ENCODE results near the gene MTMR8.

The MTMR8 gene

GRCh38 chrX:64313624-64314023 lies 81.6 kb downstream of the MTMR8 start:
- Histone ChIP-seq H3K27ac (ENCODE audit: low read depth, low read length) (no peak overlapping the region), H3K9ac (ENCODE audit: low read depth, low read length) (no peak overlapping the region), H3K36me3 (ENCODE audit: control insufficient read depth, insufficient read depth, low read length) (no peaks in the 10 kb centered on the region), H3K4me1 (ENCODE audit: control insufficient read depth, insufficient read depth, low read length) (no peaks in the 10 kb centered on the region), H3K4me3 (ENCODE audit: low read depth, low read length) (no peak overlapping the region), H3K9me3 (ENCODE audit: control insufficient read depth, insufficient read depth, low read length) (peaks cover 66% of the 10 kb centered on the region), H3K27me3 (ENCODE audit: control insufficient read depth, insufficient read depth, low read length) (no peaks in the 10 kb centered on the region)

- Histone ChIP-seq H3K27me3 (ENCODE audit: control insufficient read depth, insufficient read depth, low read length) (no peaks in the 10 kb centered on the region), H3K4me1 (ENCODE audit: control insufficient read depth, insufficient read depth, low read length) (no peaks in the 10 kb centered on the region), H3K27ac (ENCODE audit: low read depth, low read length) (no peak overlapping the region), H3K4me3 (ENCODE audit: low read depth, low read length) (no peak overlapping the region), H3K9ac (ENCODE audit: low read depth, low read length) (no peak overlapping the region), H3K36me3 (ENCODE audit: control insufficient read depth, insufficient read depth, low read length) (no peaks in the 10 kb centered on the region), H3K9me3 (ENCODE audit: control insufficient read depth, insufficient read depth, low read length) (peaks cover 61% of the 10 kb centered on the region)
These were observed 88.5 kb downstream of the MTMR8 start for GRCh38 chrX:64306712-64307111.

GRCh38 chrX:64291123-64291522 lies 104.1 kb downstream of the MTMR8 start:
- H3K36me3 ChIP-seq (ENCODE audit: control insufficient read depth, insufficient read depth, low read length), result no peaks in the 10 kb centered on the region
- H3K9me3 ChIP-seq (ENCODE audit: control insufficient read depth, insufficient read depth, low read length), result peaks cover 53% of the 10 kb centered on the region

GRCh38 chrX:64265265-64265664 lies 130.0 kb downstream of the MTMR8 start:
- Histone ChIP-seq H3K36me3 (ENCODE audit: control insufficient read depth, insufficient read depth, low read length) (no peaks in the 10 kb centered on the region), H3K9ac (ENCODE audit: low read depth, low read length) (no peak overlapping the region), H3K9me3 (ENCODE audit: control insufficient read depth, insufficient read depth, low read length) (peaks cover 45% of the 10 kb centered on the region), H3K4me1 (ENCODE audit: control insufficient read depth, insufficient read depth, low read length) (no peaks in the 10 kb centered on the region), H3K27me3 (ENCODE audit: control insufficient read depth, insufficient read depth, low read length) (no peaks in the 10 kb centered on the region), H3K4me3 (ENCODE audit: low read depth, low read length) (no peak overlapping the region), H3K27ac (ENCODE audit: low read depth, low read length) (no peak overlapping the region)

More at GRCh38 chrX:64291123-64291522, 104.1 kb downstream of the MTMR8 start:
- Histone ChIP-seq H3K27me3 (ENCODE audit: control insufficient read depth, insufficient read depth, low read length) (no peaks in the 10 kb centered on the region), H3K27ac (ENCODE audit: low read depth, low read length) (no peak overlapping the region), H3K4me1 (ENCODE audit: control insufficient read depth, insufficient read depth, low read length) (no peaks in the 10 kb centered on the region), H3K9ac (ENCODE audit: low read depth, low read length) (no peak overlapping the region), H3K4me3 (ENCODE audit: low read depth, low read length) (no peak overlapping the region)

- Histone ChIP-seq H3K4me1 (ENCODE audit: control insufficient read depth, insufficient read depth, low read length) (no peaks in the 10 kb centered on the region), H3K27ac (ENCODE audit: low read depth, low read length) (no peak within 1 kb of the TSS), H3K4me3 (ENCODE audit: low read depth, low read length) (no peak within 1 kb of the TSS), H3K27me3 (ENCODE audit: control insufficient read depth, insufficient read depth, low read length) (no peaks in the 10 kb centered on the region), H3K9ac (ENCODE audit: low read depth, low read length) (no peak within 1 kb of the TSS), H3K9me3 (ENCODE audit: control insufficient read depth, insufficient read depth, low read length) (peaks cover 48% of the 10 kb centered on the region), H3K36me3 (ENCODE audit: control insufficient read depth, insufficient read depth, low read length) (no peaks in the 10 kb centered on the region)
These were observed 164.9 kb downstream of the MTMR8 start, which contains the start of gene ASB12 for GRCh38 chrX:64230123-64230970. ASB12 (minus strand) TSS chrX:64230607; CDS start chrX:64225650, 4,957 bp downstream.

GRCh38 chrX:64229154-64229553 lies 166.1 kb downstream of the MTMR8 start:
- H3K9me3 ChIP-seq (ENCODE audit: control insufficient read depth, insufficient read depth, low read length), result peaks cover 53% of the 10 kb centered on the region
- no peaks in the 10 kb centered on the region for H3K27me3 ChIP-seq (ENCODE audit: control insufficient read depth, insufficient read depth, low read length)
- no peak overlapping the region for H3K4me3 ChIP-seq (ENCODE audit: low read depth, low read length)
- no peaks in the 10 kb centered on the region for H3K4me1 ChIP-seq (ENCODE audit: control insufficient read depth, insufficient read depth, low read length)
- no peak overlapping the region for H3K27ac ChIP-seq (ENCODE audit: low read depth, low read length)
- H3K36me3 ChIP-seq (ENCODE audit: control insufficient read depth, insufficient read depth, low read length), result no peaks in the 10 kb centered on the region
- no peak overlapping the region for H3K9ac ChIP-seq (ENCODE audit: low read depth, low read length)

All from HUES48 (cell line).